ENCODE measurements around the gene CPNE7.
"Not testable (repeated sequence)": the region's sequence is repeated elsewhere in the genome, so short reads cannot be mapped to it uniquely, and the experiment has no call there.

DNA sequence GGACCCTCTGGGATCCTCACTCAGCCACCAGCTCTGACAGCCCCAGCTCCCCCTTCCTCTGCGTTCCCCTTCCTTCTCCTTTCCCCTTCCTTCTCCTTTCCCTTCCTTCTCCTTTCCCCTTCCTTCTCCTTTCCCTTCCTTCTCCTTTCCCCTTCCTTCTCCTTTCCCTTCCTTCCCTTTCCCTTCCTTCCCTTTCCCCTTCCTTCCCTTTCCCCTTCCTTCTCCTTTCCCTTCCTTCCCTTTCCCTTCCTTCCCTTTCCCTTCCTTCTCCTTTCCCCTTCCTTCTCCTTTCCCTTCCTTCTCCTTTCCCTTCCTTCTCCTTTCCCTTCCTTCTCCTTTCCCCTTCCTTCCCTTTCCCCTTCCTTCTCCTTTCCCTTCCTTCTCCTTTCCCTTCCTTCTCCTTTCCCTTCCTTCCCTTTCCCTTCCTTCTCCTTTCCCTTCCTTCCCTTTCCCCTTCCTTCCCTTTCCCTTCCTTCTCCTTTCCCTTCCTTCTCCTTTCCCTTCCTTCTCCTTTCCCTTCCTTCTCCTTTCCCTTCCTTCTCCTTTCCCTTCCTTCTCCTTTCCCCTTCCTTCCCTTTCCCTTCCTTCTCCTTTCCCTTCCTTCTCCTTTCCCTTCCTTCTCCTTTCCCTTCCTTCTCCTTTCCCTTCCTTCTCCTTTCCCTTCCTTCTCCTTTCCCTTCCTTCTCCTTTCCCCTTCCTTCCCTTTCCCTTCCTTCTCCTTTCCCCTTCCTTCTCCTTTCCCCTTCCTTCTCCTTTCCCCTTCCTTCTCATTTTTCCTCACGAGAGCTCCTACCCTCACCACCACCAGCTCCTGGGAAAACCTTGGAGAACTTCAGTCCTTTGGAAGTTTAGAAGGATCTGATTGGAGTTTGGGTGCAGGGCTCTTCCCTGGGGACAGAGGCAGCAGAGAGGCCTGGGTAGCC is 59.2 kb downstream of the CPNE7 start:
- TF ChIP-seq, protein P1, sequence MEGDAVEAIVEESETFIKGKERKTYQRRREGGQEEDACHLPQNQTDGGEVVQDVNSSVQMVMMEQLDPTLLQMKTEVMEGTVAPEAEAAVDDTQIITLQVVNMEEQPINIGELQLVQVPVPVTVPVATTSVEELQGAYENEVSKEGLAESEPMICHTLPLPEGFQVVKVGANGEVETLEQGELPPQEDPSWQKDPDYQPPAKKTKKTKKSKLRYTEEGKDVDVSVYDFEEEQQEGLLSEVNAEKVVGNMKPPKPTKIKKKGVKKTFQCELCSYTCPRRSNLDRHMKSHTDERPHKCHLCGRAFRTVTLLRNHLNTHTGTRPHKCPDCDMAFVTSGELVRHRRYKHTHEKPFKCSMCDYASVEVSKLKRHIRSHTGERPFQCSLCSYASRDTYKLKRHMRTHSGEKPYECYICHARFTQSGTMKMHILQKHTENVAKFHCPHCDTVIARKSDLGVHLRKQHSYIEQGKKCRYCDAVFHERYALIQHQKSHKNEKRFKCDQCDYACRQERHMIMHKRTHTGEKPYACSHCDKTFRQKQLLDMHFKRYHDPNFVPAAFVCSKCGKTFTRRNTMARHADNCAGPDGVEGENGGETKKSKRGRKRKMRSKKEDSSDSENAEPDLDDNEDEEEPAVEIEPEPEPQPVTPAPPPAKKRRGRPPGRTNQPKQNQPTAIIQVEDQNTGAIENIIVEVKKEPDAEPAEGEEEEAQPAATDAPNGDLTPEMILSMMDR (IDR thresholded peaks at IDR 0.05), result not testable (repeated sequence)
- TF ChIP-seq EP300, POLR2A (IDR thresholded peaks at IDR 0.05): not testable (repeated sequence)
